HG03196 (cell line): ENCODE data around the gene SUSD4.

Experiments
- ATAC-seq: cut with Tn5 transposase; IDR thresholded peaks from one replicate; pipeline ENCODE4 v1.9.1; 2021; ENCODE audit not compliant: unreplicated experiment

Gene SUSD4

DNA sequence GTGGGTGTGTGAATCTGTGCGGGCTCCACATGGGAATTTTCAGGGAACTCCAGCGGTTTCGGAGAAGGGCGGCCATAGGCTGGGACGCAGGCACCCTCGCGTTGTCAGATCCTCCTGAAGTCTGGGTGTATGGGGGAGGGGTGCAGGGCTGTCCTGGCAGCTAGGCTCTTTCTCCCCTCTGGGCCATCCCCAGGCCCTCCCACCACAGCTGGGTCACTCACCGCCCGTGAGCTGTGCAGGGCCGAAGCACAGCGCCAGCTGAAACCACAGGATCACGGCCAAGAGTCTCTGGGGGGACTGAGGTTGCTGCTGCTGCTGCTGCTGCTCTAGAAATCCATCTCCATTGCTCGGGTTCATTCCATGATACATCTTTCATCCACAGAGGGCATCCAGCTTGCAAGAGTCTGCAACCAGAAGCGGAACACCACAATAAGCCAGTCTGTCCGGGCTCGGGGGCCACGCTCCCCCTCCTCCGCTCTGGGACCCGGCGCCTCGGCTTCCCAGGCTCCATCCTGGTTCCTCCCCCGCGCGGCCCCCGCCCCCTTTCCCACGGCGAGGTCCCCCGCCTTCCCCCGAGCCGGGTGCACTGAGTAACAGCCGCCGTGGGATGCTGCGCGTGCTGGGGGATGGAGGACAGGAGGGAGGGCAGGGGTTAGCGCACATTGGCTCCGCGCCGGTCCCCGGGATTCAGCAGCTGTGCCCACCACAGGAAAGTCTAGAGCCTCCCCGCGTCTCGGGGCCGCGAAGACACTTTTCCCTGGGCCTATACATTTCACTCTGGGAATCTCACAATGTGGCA is 720 bp downstream of the SUSD4 start:
- no peak for ATAC-seq

DNA sequence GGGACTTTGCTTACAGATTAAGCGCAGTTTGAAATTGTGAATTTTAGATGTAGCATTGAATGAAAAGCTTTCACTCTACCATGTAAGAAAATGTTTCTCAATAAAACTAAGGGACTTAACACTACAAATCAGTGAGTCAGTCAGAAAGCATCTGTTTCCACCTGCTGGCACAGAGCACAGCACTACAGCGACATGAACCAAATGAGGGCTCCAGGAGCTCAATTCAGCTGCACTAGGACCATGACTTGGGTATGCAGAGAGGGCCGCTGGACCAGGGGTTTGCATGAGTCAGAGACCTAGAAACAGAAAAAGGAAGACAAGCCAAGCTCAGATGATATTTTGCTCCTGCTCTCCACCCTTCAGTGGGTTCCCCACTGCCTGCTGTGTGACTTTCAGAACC is 5.2 kb downstream of the SUSD4 start:
- no peak for ATAC-seq

DNA sequence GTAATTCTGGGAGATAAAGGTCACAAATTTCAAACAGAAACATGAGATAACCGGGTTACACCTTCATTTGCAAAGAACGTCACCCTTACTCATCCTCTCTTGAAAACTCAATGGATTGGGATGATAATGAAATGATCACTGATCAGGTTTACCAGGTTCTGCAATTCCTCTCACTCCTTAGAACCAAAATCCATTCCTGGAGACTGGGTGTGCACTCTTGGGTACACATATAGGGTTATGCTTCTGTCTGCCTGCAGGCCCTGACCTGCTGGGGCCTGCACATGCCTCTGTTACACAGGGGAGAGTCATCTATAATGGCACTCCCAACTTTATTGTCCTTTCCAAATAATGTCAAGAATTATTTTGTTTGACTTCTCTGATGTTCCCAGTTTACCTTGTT is 8.3 kb downstream of the SUSD4 start:
- no peak for ATAC-seq

- no peak for ATAC-seq
These were observed 10.0 kb downstream of the SUSD4 start for GRCh38 chr1:223353939-223354338.

- ATAC-seq, result no peak
These were observed 11.0 kb downstream of the SUSD4 start for GRCh38 chr1:223352944-223353343.

GRCh38 chr1:223350361-223350908 is 13.5 kb downstream of the SUSD4 start:
- ATAC-seq, result no peak

GRCh38 chr1:223349241-223349640 is 14.7 kb downstream of the SUSD4 start:
- no peak for ATAC-seq

- no peak for ATAC-seq
These were observed 15.5 kb downstream of the SUSD4 start for GRCh38 chr1:223348439-223348838.

DNA sequence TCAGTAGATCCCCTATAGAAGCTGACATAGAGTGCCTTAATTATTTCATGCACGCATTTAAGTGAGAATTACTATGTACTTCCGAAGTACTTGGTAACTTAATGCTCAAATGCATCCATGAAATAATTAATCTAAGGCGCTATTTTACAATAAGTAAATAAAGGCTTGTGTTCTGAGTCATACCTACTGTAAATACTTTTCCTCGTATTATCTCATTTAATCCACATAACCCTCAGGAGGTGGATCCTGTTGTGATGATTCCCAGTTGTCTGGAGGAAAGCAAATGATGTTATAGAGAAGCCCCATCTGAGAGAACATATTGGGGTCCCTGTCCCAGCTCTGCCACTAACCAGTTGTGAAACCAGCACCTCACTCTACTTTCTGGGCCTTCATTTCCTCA is 16.4 kb downstream of the SUSD4 start:
- no peak for ATAC-seq

DNA sequence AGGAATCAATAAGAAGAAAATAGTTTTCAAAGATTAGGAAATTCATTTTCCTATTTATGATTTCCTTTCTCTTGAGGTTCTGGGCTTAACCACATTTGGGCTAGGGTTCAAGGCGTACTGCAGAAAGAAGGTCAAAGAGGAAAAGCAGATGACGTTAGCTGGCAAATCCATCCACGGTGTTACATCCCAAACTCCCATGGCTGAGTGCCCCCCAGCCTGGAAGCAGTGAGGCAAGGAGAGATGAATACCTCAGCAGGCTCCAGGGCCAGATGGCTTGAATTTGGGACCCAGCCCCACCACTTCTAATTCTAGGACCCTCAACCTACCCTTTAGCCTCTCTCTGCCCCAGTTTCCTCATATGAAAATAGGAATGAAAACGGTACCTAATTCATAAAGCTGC is 17.7 kb downstream of the SUSD4 start:
- ATAC-seq, result no peak

DNA sequence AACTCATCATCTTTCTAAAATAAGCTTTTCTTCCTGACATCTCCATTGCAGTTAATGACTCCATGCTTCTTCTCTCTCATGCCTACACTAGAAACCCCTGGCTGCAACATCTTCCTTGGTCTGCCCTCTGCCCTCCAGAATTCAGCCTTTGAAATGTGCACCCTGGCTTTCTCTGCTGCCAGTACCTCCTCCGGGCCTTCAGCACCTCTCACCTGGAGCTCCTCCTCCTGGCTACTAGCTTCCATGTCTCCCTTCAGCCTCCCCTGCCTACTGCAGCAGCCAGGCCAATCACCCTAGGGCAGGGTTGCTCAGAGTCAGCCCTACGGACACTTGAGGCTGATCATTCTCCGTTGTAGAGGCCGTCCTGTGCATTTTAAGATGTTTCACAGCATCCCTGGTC is 18.3 kb downstream of the SUSD4 start:
- no peak for ATAC-seq

GRCh38 chr1:223344491-223344890 is 19.5 kb downstream of the SUSD4 start:
- no peak for ATAC-seq

DNA sequence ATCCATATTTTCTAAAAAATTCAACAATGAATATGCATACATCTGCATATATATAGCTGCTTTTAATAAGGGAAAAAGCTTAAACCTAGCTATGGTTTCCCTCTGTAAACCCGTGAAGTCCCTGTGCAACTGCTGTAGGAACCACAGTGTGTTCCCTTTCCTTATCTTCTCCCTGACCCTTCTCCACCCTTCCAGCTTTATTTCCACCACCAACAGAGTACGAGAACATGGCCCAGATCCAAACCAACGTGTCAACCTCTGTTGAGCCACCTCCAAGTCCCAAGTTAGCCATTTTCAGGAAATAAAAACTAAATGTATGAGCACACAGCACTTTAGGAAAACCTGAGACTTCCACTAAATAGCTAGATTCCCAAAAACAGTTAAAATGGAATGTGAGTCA is 20.3 kb downstream of the SUSD4 start:
- ATAC-seq, result no peak

DNA sequence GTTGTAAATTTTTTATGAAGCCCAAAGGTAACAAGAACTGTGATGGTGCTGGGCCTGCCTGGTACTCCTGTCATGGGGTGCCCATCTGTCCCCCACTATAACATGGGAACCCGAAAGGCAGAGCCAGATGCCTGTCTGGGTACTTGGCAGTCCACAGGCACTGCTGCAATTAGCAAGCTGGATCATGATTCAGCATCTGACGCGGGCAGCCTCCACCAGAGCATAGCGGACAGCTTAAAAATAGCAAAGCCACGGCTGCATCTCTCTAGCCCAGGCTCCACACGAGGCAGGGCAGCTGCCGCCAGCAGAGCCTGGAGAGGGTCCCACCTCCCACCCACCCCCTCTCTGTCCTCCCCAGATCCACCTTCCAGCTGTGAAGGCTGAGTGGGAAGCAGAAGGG is 22.9 kb downstream of the SUSD4 start:
- no peak for ATAC-seq

- ATAC-seq, result no peak
These were observed 23.3 kb downstream of the SUSD4 start for GRCh38 chr1:223340637-223341036.

- no peak for ATAC-seq
These were observed 24.1 kb downstream of the SUSD4 start for GRCh38 chr1:223339861-223340260.

DNA sequence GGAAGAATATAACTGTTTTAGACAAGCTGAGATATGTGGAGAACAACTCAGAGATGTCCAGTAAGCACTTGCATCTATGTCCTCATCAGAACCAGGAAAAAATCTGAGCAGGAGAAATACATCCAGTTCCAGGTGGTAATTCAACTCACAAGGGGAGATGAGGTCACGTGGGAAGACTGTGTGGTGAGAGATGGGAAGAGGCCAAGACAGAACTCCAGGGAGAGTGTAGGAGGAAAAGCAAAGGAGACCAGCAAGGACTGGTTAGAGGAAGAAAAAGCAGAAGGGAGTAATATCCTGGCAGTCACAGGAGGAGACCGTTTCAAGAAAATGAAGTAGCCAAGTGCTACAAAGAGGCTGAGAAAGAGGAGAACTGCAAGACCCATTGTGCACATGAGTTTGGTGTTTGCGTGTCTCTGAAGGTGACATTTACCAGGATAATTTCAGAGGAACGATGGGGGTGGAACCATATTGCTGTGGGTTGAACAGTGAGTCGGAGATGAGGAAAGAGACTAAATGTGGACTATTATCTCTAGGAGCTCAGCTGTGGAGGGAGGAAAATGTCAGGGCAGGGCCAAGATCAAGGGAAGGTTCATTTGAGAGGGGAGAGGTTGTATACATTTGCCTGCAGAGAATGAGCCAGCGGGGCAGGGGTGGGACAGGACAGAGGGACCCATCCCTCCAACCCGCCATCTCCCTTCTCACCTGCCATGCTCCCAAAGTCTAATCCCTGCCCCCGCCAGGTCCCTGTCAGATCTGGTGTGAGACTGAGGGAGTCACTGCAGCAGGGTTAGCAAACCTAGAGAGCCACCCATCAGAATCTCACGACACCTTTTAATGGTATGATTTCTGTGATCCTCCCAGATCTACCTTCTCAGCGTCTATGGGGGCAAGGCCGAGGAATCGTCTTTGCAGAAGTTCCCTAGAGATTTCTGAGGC is 24.9 kb downstream of the SUSD4 start:
- no peak for ATAC-seq

DNA sequence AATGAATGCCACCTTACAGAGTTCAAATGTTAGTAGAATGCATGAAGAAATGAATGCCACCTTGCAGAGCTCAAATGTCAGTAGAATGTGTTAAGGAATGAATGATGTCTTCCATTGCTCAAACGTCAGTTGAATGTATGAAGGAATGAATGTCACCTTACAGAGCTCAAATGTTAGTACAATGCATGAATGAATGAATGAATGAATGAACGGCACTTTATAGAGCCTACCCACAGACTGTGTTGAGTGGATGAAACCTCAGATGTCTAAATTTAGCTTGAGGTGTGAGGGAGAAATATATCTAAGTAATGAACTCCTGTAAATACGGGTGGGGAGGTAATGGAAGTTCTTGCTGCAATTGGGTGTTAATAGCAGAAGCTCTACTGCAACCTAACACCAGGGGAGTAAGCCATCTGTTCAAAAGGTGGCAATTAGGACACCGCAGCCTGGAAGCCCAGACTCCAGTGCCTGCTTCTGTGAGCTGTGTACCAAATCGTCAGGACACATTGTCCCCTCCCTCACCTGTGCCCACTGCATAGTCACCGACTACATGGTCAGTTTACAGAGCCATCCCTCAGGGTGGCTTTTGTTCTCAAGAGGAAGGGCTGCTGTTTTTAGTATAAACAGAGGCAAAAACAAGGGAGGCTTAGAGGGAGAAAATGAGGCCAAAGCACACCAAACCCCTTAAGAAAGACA is 26.7 kb downstream of the SUSD4 start:
- ATAC-seq, result no peak

DNA sequence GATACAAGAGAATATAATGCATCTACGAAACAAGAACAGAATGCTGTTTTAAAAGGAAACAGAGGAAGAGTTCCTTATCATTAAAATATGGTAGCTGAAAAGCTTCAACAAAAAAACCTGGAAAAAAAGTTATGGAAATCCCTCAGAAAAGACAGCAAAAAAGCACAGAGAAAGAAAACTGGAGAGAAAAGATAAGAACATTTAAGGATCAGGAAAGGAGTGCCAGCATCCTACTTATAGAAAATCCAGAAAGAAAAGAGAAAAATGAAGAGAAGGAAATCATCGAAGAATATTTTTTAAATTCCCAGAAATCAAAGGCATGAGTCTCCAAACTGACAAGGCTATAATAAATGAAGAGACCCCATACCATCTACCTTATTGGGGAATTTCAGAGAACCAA is 29.8 kb downstream of the SUSD4 start:
- ATAC-seq, result no peak

- no peak for ATAC-seq
These were observed 31.0 kb downstream of the SUSD4 start for GRCh38 chr1:223332997-223333396.

DNA sequence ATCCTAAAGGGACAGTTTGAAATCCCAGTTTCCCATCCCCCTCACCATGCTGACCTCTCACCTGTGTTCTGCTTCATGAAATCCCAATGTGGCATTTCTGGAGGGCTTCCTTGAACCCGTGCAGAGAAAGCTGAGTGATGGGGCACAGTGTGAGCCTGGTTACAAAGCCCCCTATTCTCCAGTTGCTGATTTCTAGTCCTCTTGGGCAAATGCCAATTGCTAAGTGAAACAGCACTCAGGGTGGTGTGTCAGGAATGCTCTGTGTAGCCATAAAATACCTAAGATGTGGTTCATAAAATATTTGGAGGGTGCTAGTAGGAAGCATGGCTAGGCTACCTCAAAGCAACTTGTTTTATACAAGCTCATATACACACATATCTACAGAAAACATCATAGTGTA is 32.0 kb downstream of the SUSD4 start:
- no peak for ATAC-seq
